Measurements from ENCODE around the gene EMSY.

The EMSY gene

DNA sequence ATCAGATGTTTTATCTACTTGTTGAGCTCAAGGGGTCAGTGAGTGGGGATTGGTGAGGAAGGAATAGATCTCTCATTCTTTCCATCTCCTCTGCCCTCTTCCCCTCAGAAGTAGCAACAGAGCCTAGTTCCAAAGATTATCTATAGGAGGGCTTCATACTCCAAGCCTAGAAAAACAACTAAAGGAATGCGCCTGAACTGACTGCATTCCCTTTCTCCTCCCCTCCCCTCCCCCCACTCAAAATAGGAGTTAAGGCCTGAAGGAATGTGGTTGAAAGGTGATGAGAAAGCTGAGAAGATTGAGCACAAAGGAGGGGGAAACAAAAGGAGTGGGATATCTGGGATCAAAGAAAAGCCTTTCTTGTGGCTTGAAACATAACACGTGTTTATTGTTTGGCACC lies 10.5 kb downstream of the EMSY start:
- DNase-seq (ENCODE audit: low spot score), result no peak

DNA sequence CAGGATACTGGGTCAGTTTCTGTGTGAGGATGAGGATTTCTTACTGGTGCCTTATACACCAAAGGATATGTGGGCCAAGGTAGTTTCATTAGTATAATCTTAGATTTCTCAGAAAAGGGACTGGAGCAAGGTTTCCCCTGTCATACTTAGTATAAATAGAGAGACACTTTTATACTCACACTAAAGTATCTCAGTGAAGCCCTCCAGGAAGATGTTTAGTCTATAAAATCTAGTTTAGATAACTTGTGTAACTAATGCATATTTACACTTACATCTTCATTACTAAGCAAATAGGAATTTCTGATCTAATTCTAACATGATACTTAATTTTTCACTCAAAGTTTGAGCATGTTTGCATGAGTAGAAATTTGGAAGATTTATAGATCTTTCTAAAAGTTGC lies 11.1 kb downstream of the EMSY start:
- DNase-seq (ENCODE audit: low spot score), result no peak

DNA sequence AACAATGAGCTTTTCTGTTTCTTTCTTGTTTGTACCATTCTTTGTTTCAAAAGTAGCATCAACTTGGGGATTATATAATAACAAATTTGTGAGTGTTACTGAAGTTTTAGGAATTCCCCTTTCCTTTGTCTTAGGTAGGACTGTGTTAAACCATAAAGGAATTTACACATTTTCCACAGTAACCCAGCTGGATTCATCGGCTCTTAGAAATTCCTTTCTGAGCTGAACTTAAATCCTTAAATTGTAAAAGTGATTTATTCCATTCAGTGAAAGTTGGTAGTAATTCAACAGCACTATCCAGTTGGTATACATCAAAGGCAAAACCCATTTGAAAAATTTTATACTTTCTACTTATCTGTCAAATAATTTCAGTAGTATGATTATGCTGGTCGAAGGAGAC lies 11.8 kb downstream of the EMSY start:
- DNase-seq (ENCODE audit: low spot score), result no peak

DNA sequence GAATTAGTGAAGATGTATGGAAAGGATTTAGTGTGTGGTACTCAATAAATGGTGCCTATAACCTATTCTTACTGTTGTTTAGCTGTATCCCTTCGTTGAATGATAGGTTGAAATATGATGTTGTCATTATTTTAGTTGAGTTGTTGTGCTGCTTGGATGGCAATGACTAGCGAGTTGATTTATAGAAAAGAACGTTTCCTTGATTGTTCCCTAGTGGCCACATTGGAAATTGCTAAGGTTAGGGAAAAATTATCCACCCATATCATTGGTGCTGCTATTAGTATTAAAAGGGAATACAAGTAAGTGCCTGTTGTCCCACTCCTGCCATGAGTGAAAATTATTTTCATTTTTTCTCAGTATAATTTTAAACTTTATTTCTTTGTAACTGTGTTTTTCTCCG lies 14.5 kb downstream of the EMSY start:
- peak; percentile 15 for DNase-seq (ENCODE audit: low spot score)

DNA sequence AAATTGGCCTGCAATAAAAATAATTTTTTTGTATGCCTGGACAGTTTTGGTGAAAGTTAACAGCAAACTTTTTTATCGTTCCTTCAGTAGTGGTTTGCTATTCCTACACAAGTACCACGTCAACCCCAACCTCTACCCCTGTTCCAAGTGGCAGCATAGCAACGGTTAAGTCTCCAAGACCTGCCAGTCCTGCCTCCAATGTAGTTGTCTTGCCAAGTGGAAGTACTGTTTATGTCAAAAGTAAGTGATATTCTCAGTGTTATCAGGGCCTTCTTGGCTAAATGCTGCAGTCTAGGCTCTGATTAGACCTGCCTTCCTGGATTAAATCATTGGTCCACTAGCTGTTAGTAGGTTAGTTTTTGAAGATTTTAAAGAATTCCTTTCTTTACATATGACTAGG lies 15.0 kb downstream of the EMSY start:
- DNase-seq (ENCODE audit: low spot score), result no peak

DNA sequence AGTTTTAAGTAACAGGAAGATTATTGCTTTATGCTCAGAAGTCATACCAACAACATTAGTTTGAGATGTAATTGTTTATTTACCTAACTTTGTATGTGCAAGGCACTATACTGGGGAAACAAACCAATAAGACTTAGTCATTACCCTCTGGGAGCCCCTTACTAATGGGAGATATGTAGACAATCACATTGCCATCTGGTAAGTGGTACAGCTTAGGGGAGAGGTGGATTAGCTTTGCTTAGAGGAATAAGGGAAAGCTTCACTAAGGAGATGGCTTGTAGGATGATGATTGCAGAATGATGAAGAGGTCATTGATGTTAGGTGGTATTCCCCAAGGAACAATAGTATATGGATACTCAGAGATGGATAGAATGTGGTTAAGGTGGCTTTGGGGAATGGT lies 17.5 kb downstream of the EMSY start:
- DNase-seq (ENCODE audit: low spot score), result peak; percentile 60

DNA sequence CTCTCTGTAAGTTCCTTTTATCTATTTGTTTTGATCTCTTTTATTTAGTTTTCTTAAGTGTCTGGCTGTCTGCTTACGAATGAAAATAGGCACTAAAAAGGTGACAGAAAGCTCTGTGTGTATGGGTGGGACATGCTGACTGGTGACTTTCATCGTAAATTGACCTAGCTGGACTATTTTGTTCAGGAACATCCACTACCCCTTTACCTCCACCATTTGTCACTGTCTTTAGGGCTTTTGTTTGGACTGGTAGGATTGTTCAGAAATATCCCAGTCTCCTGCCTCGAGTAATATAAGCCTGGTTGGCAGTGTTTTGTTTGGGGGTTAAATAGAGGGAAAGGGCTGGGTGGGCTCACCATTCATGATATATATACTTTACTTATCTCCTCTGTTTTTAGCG lies 20.9 kb downstream of the EMSY start:
- DNase-seq (ENCODE audit: low spot score), result no peak

DNA sequence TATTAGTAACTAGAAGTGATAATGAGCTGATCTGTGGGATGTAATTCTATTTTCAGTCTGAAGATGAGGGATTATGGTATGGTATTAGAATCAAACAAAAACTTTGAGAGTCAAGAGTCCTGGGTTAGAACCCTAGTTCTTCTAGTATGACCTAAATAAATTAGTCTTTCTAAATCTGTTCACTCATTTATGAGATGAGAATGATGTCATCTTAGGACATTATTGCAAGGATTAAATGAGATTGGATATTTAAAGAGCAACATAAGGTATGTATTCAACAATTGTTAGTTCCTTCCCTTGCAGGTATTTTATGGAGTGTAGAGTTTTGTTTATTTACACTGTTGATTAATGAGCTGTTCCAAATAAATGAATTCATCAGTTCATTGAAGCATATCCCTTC lies 21.8 kb downstream of the EMSY start:
- no peak for DNase-seq (ENCODE audit: low spot score)

DNA sequence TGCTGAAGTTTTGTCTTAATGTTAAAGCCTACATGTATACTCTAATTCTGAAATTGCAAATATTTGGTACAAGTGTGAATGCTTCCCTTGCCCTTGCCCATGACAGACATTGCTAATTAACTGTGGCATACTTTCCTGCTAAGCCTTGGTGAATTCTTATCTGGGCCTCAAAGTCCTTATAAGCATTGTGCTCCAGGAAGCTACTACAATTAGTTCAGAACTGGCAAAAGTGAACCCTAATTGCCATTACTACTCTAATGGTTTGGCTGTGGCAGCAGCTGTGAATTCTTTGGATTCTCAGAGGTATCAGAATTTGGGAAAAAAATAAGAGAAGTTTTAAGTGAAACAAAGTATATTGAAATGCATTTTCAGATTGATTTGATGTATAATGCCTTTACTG lies 24.3 kb downstream of the EMSY start:
- DNase-seq (ENCODE audit: low spot score), result no peak

DNA sequence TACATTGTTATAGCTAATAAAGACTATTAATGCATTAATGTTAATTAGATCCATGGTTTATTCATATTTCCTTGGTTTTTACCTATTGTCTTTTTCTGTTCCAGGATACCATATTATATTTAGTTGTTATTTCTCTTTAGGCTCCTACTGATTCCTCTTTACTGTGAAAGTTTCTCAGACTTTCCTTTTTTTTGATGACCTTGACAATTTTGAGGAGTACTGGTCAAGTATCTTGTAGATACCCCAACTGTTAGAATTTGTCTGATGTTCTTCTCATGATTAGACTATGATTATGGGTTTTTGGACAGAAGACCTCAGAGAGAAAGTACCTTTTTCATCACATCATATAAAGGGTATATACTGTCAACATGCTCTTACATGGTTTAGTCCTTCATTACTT lies 26.6 kb downstream of the EMSY start:
- no peak for DNase-seq (ENCODE audit: low spot score)

DNA sequence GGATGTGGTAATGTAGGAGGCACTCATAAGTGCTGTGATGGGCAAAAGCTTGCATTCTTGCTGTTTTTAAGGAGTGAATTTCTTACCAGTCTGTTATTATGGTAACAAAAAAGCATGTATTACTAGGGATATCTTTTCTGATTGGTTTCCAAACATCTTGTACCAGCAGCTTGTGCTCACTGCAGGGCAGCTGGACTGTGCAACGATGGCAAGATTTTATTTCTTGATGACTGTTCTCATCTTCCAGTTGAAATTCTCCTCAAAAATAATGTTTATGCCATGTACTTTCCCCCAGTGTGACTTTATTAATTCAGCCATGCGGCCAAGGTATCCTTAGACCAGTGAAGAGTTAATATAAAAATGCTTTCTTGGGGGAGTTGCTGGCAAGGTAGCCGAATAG lies 35.4 kb downstream of the EMSY start:
- DNase-seq (ENCODE audit: low spot score), result no peak

DNA sequence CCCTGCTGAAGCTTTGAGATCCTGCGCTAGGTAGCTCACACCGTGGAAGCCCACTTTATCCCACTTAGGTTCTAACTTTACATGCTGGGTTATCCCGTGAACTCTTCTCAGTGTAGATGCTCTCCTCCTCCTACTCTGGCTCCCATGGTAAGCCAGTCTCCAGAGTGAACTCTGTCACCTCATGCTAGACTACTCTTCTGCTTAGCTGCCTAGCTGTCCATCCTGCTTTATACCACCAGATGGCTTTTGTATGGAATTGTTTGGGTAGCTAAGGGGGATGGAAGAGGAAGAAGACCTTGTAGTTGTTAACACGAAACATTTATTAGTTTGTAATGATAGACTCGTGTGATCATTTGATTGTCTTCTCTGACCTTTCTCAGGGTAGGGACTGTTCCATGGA lies 46.8 kb downstream of the EMSY start:
- DNase-seq (ENCODE audit: low spot score), result no peak

DNA sequence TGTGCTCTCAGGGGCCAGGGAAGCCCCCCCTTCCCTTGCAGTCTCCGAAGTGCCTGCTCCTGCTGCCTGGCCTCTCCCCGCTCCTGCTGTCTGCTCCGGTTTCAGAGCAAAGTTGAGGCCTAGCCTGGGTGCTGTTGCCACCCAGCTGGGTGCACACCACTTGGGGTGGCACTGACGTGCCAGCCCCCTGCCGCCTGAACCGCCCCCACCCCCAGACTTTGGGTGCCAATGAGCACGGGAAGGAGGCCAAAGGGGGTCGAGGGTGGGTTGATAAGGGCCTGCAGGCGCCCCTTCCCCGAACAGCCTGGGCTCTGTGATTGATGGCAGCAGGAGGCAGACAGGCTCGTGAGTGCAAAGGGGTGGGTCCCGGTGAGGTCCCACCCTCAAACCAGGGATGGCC lies 48.2 kb downstream of the EMSY start:
- DNase-seq (ENCODE audit: low spot score), result no peak

DNA sequence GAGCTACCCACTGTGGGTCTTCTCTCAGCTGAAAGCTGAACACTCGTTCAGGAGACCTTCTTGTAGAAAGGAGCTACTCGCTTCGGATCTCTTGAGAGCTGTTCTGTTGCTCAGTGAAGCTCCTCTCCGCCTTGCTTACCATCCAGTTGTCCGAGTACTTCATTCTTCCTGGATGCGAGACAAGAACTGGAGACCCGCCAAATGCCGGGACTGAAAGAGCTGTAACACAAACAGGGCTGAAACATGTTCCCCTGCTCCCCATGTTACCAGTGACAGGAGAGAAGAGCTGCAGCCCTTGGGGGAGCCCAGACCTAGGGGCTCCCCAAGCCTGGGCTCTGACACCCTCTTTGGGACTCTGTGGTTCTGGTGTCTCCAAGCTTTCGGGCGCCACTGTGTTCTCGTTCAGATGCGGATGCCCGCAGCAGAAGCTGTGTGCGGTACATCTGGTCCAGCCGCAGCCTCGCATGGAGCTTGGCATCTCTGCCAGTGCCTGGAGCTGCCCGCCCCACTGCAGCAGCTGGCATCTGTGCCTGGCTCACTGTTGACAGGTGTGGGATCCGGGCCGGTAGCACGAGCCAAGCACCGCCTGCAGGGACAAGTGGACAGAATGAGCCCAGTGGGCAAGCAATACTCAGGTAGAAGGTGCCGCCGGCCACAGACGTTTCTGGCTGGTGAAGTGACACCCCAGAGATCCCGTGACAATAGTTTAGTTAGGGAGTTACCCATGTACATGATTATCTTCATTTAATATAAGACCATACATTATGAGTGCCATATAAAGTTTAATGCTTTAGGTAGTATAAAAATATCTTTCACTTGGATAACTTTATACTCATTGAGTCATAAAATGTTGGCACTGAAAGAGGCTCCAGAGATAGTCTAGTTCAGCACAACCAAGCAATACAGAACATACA lies 49.1 kb downstream of the EMSY start:
- DNase-seq (ENCODE audit: low spot score), result no peak

DNA sequence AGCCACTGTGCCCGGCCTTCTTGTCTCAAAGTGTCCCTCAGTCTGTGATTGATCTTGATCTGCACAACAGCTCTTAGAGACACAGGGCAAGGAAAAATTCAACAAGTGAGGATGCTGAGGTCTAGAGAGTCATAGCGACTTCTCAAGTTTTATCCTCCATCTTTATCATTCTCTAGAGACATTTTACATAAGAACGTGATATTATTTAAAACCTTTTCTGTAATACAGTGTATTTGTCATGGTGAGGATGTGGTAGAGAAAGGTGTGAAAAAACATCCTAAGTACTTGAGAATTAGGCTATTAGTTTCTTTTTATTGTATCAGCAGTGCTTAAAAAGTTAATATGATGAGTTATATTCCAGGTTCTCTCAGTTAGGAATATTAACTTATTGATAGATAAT lies 50.2 kb downstream of the EMSY start:
- DNase-seq (ENCODE audit: low spot score), result no peak

DNA sequence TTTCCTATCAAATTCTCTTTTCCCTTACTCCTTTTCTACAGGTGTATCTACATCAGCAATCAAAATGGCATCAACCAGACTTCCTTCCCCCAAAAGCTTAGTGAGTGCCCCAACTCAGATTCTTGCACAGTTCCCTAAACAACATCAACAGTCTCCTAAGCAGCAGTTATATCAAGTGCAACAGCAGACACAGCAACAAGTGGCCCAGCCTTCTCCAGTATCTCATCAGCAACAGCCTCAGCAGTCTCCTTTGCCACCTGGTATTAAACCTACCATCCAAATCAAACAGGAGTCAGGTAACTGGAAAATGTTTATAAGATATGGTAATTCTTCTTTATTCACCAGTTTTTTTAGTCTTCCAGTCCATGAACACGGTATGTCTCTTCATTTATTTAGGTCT lies 51.4 kb downstream of the EMSY start:
- no peak for DNase-seq (ENCODE audit: low spot score)

DNA sequence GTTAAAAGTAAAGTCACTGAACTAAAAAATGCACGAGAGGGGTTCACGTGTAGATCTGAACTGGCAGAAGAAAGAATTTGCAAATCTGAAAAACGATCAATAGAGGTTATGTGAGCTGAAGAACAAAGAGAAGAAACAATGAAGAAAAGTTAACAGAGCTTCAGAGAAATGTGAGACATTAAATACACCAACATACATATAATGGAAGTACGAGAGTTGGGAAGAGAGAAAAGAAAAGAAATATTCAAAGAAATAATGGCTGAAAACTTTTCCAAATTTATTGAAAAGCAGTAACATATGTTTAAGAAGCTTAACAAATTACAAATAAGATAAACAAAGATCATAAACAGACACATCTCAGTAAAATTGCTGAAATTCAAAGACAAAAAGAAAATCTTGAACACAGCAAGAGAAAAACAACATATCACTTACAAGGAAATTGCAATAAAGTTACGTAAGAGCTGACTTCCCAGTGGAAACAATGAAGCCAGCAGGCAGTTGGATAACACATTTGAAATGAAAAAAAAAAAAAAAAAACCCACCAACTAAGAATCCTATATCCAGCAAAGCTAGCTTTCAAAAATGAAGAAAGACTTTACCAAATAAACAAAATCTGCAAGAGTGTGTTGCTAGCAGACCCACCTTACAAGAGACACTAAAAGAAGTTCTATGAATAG lies 56.8 kb downstream of the EMSY start:
- no peak for DNase-seq (ENCODE audit: low spot score)

DNA sequence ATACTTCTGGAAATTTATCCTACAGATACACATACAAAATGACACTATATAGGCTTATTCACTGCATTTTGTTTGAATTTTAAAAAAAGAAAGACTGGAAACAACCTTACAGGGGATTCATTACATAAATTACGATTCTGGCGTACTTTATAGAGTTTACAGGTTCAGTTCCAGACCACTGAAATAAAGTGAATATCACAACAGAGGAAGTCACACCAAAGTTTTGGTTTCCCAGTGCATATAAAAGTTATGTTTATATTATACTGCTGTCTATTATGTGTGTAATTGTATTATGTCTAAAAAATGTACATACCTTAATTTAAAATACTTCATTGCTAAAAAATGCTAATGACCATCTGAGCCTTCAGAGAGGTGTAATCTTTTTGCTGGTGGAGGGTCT lies 62.0 kb downstream of the EMSY start:
- no peak for DNase-seq (ENCODE audit: low spot score)

DNA sequence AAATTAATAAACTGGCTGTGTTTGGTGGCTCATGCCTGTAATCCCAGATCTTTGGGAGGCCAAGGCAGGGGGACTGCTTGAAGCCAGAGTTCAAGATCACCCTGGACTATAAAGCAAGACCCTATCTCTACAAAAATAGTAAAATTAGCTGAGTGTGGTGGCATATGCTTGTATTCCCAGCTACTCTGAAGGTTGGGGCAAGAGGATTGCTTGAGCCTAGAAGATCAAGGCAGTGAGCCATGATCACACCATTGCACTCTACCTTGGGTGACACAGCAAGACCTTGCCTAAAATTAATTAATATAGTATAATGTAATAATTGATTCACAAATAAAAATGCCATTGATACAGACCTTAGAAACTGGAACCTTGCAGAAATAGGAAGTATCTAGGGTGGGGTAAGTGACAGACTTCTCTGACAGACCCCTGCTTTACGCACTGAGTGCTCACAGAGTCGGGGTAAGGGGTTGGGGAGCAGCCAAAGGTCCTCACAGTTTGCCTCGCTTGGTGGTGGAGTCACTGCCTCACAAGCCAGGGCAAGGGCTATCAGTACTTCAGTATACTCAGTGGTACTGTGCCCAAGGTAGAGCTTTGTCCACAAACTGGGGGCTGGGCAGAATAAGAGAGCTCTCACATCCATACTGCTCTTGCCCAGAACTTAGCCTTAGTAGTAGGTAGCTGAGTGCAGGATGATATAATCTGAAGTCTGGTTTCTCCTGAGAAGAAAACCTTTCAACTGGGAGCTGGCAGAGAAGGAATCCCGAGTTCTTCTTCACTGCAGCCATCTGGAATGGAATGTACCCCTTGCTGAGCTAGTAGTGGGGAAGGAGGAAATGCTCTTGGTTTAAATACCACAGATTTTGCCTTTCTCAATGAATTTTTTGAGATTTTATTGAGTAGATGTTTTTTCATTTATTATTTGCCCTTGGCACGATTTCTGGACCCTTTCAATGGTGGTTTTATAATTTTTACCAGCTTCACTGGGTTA lies 65.5 kb downstream of the EMSY start:
- no peak for DNase-seq (ENCODE audit: low spot score)

DNA sequence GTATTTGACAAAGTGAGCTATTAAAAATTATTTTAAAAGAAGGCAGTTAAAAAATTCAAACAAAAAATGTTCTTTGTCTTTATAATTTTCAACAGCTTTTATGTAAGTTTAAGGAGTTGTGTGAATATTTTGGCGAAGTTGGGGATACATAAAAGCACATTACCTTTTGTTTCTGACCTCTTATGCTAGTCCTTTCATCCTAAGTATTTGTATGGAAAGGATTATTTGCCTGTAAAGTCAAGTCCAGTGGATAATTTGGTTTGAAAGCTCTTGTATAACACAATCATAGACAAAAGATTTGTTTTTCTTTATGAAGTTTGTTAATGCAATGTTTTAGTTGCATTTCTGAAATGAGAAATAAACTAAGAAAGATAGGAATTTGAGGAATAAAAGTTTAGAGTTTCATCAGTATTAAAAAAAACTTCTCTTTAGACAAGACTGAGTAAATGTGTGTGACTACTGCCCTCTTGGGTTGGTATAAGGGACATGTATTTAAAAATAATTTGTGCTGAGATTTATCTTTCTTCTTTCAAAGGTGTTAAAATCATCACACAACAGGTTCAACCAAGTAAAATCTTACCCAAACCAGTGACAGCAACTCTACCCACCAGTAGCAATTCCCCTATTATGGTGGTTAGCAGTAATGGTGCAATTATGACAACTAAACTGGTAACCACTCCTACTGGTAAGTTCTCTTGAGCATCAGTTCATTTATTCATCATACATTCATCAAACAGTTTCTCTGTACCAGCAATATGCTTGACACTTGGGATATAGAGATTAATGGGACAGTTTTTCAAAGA lies 68.2 kb downstream of the EMSY start:
- no peak for DNase-seq (ENCODE audit: low spot score)

DNA sequence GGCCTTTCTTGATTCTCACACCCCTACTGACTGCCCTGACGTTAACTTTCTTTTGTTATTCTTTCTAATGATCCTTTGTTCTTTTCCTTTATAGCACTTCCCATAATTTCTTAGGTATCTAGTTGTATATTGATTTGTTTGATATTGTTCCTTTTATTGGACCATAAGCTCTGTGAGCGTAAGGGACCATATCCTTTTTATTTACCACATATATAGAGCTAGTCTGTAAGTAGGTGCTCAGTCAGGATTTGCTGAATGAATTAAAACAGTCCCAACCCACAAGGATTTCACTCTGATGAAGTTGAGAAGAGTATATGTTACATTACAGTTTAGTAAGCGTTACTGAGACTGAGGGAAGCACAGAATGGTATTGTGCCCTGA lies 68.8 kb downstream of the EMSY start:
- no peak for DNase-seq (ENCODE audit: low spot score)

DNA sequence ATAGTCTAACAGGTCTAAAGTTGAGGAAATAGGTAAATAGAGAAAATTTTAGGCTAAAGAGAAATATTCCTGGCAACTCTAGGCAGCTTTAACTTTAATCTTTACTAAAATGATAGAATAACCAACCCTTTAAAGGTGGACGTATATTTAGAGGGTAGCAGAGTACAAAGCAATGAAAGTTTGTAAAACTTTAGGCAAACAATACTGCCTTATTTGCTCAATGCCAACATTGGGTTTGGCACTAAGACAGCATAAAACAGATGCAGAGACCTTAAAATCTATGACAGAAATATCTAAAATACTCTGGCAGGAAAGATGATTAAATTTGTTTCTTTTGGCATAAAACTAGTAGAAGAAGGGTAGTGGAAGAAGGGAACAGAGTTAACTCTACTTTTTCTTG lies 70.7 kb downstream of the EMSY start:
- no peak for DNase-seq (ENCODE audit: low spot score)

Data from D341Med (cell line).